Neural cell (in vitro differentiated cells): ENCODE results near the gene KMO. TPM values are rescaled to one million over a fixed set of nuclear protein-coding genes. Genes with fewer than 3 reads are reported as not detected.

Experiments
- H2AFZ ChIP-seq: fragments of 200-600, 300-800 bp; sonication (generic), shearing (Covaris generic); 2 replicates; pipeline ENCODE4 v1.6.0; 2014; ENCODE audit warnings: low read depth, mild to moderate bottlenecking, antibody characterized with exemption, low read length, moderate library complexity
- H3F3A ChIP-seq: fragments of 200-600 bp; shearing (Covaris generic); 2 replicates; pipeline ENCODE4 v1.6.1; 2016; ENCODE audit warnings: mild to moderate bottlenecking, moderate library complexity, mixed read lengths, antibody characterized with exemption, low read length; ENCODE audit not compliant: insufficient read depth, poor library complexity, severe bottlenecking
- H3K27ac ChIP-seq: fragments of 200-600, 300-800 bp; sonication (generic), shearing (Covaris generic); 2 replicates; pipeline ENCODE4 v1.5.1; 2014; ENCODE audit warnings: mild to moderate bottlenecking, low read length, moderate library complexity
- H3K27me3 ChIP-seq: fragments of 300-800, 200-600 bp; sonication (generic), shearing (Covaris generic); 2 replicates; pipeline ENCODE4 v1.6.0; 2014; ENCODE audit warnings: mild to moderate bottlenecking, low read depth, low read length, moderate library complexity; ENCODE audit not compliant: insufficient read depth
- H3K36me3 ChIP-seq: fragments of 300-800, 200-600 bp; sonication (generic), shearing (Covaris generic); 2 replicates; pipeline ENCODE4 v1.5.1; 2014; ENCODE audit warnings: mild to moderate bottlenecking, antibody characterized with exemption, low read length, moderate library complexity; ENCODE audit not compliant: insufficient read depth
- H3K4me2 ChIP-seq: fragments of 300-800, 200-600 bp; sonication (generic), shearing (Covaris generic); 2 replicates; pipeline ENCODE4 v1.6.0; 2014; ENCODE audit warnings: mild to moderate bottlenecking, low read length
- H3K4me3 ChIP-seq: fragments of 300-800, 200-600 bp; sonication (generic), shearing (Covaris generic); 2 replicates; pipeline ENCODE4 v1.5.1; 2014; ENCODE audit warnings: mild to moderate bottlenecking, low read length, moderate library complexity
- H3K79me2 ChIP-seq: fragments of 200-600 bp; shearing (Covaris generic); replicated peaks from 2 replicates; pipeline ENCODE4 v1.6.0; 2014; ENCODE audit warnings: mild to moderate bottlenecking, low read length, moderate library complexity; ENCODE audit not compliant: insufficient read depth
- H3K9ac ChIP-seq: fragments of 300-800, 200-600 bp; sonication (generic), shearing (Covaris generic); 2 replicates; pipeline ENCODE4 v1.6.1; 2016; ENCODE audit warnings: mild to moderate bottlenecking, low read length, mixed read lengths
- H3K9me2 ChIP-seq: fragments of 200-600 bp; shearing (Covaris generic); 2 replicates; pipeline ENCODE4 v1.6.1; 2016; ENCODE audit warnings: mild to moderate bottlenecking, low read length, mixed read lengths; ENCODE audit not compliant: insufficient read depth
- H3K9me3 ChIP-seq: fragments of 200-600, 300-800 bp; sonication (generic), shearing (Covaris generic); 2 replicates; pipeline ENCODE4 v1.6.1; 2016; ENCODE audit warnings: mild to moderate bottlenecking, mixed run types, low read length, moderate library complexity, mixed read lengths
- H4K20me1 ChIP-seq: fragments of 200-600 bp; shearing (Covaris generic); 2 replicates; pipeline ENCODE4 v1.6.1; 2016; ENCODE audit warnings: mild to moderate bottlenecking, mixed run types; ENCODE audit not compliant: insufficient read depth
- EP300 ChIP-seq: fragments of 450-650 bp; conservative IDR thresholded peaks from 2 replicates; pipeline ENCODE4 v1.6.1; 2014; ENCODE audit warnings: antibody characterized with exemption, mild to moderate bottlenecking, moderate library complexity; ENCODE audit not compliant: poor library complexity, severe bottlenecking
- EZH2 ChIP-seq: fragments of 200-600, 300-800 bp; shearing (Covaris generic), sonication (generic); IDR thresholded peaks from 2 replicates; pipeline ENCODE4 v1.6.1; 2014; ENCODE audit warnings: antibody characterized with exemption, low read length, borderline replicate concordance, mild to moderate bottlenecking; ENCODE audit not compliant: insufficient read depth, poor library complexity, severe bottlenecking
- MXI1 ChIP-seq: fragments of 450-650 bp; conservative IDR thresholded peaks from 2 replicates; pipeline ENCODE4 v1.6.1; 2014; ENCODE audit warnings: antibody characterized with exemption, mild to moderate bottlenecking; ENCODE audit not compliant: poor library complexity, severe bottlenecking
- POLR2AphosphoS5 ChIP-seq: IDR thresholded peaks from 2 replicates; pipeline ENCODE4 v1.6.1; 2012
- RAD21 ChIP-seq: fragments of 450-650 bp; conservative IDR thresholded peaks from 2 replicates; pipeline ENCODE4 v1.6.1; 2014; ENCODE audit warnings: antibody characterized with exemption, mild to moderate bottlenecking, moderate library complexity
- SMC3 ChIP-seq: fragments of 450-650 bp; conservative IDR thresholded peaks from 2 replicates; pipeline ENCODE4 v1.6.1; 2014; ENCODE audit warnings: antibody characterized with exemption, mild to moderate bottlenecking, moderate library complexity; ENCODE audit not compliant: poor library complexity
- TAF1 ChIP-seq: IDR thresholded peaks from 2 replicates; pipeline ENCODE4 v1.6.1; 2012; ENCODE audit warnings: low read depth
- polyA plus RNA-seq: library from polyadenylated mRNA; depleted of rRNA; stranded (reverse); fragments of >200 nt; gene quantifications from 2 replicates; pipeline ENCODE4 v1.2.3, GENCODE V29; 2014
- TF ChIP-seq, protein P1 (sequence below): fragments of 450-650 bp; IDR thresholded peaks from 2 replicates; pipeline ENCODE4 v1.5.1; 2014; ENCODE audit warnings: antibody characterized with exemption, mild to moderate bottlenecking, moderate library complexity; ENCODE audit not compliant: poor library complexity, severe bottlenecking
- TF ChIP-seq, protein P2 (sequence below): IDR thresholded peaks from 2 replicates; pipeline ENCODE4 v1.6.1; 2012; ENCODE audit warnings: borderline replicate concordance

Gene KMO
- polyA plus RNA-seq, 1 donor from 2014 or later: 0.72 TPM

DNA sequence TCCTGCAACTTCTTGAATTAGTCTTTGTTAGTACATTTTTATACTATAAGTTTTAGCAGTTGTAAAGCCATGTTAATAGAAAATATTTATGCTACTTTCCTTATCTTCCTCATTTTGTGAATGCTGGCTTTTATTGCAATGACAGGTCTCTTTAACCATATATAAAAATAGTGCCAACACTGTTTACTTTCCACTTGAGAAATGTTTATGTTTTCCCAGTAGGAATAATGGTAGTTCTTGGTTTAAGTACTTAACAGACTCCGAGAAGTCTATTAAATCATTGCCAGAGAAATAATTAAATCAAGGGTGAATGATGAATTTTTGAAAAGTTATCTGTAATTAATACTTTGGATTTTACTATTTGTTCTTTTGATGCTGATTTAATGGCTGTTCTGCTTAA, 98.3 kb downstream of the KMO start:
- H3F3A ChIP-seq: no peaks in the 10 kb centered on the region
- no peak overlapping the region for H3K4me2 ChIP-seq
- no peaks in the 10 kb centered on the region for H3K9me3 ChIP-seq
- H3K36me3 ChIP-seq: peaks cover 12% of the 10 kb centered on the region
- H3K9me2 ChIP-seq: no peaks in the 10 kb centered on the region
- H3K27ac ChIP-seq: no peak overlapping the region
- no peak overlapping the region for H3K4me3 ChIP-seq
- no peaks in the 10 kb centered on the region for H4K20me1 ChIP-seq
- H3K9ac ChIP-seq: no peak overlapping the region
- peaks cover 8% of the 10 kb centered on the region for H3K79me2 ChIP-seq
- no peak for TF ChIP-seq POLR2AphosphoS5
- TF ChIP-seq, protein P1, sequence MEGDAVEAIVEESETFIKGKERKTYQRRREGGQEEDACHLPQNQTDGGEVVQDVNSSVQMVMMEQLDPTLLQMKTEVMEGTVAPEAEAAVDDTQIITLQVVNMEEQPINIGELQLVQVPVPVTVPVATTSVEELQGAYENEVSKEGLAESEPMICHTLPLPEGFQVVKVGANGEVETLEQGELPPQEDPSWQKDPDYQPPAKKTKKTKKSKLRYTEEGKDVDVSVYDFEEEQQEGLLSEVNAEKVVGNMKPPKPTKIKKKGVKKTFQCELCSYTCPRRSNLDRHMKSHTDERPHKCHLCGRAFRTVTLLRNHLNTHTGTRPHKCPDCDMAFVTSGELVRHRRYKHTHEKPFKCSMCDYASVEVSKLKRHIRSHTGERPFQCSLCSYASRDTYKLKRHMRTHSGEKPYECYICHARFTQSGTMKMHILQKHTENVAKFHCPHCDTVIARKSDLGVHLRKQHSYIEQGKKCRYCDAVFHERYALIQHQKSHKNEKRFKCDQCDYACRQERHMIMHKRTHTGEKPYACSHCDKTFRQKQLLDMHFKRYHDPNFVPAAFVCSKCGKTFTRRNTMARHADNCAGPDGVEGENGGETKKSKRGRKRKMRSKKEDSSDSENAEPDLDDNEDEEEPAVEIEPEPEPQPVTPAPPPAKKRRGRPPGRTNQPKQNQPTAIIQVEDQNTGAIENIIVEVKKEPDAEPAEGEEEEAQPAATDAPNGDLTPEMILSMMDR: no peak
- TF ChIP-seq, protein P2, sequence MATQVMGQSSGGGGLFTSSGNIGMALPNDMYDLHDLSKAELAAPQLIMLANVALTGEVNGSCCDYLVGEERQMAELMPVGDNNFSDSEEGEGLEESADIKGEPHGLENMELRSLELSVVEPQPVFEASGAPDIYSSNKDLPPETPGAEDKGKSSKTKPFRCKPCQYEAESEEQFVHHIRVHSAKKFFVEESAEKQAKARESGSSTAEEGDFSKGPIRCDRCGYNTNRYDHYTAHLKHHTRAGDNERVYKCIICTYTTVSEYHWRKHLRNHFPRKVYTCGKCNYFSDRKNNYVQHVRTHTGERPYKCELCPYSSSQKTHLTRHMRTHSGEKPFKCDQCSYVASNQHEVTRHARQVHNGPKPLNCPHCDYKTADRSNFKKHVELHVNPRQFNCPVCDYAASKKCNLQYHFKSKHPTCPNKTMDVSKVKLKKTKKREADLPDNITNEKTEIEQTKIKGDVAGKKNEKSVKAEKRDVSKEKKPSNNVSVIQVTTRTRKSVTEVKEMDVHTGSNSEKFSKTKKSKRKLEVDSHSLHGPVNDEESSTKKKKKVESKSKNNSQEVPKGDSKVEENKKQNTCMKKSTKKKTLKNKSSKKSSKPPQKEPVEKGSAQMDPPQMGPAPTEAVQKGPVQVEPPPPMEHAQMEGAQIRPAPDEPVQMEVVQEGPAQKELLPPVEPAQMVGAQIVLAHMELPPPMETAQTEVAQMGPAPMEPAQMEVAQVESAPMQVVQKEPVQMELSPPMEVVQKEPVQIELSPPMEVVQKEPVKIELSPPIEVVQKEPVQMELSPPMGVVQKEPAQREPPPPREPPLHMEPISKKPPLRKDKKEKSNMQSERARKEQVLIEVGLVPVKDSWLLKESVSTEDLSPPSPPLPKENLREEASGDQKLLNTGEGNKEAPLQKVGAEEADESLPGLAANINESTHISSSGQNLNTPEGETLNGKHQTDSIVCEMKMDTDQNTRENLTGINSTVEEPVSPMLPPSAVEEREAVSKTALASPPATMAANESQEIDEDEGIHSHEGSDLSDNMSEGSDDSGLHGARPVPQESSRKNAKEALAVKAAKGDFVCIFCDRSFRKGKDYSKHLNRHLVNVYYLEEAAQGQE: no peak
- no peak for TF ChIP-seq RAD21
- no peak for TF ChIP-seq EP300
- TF ChIP-seq TAF1: no peak
- no peak for TF ChIP-seq SMC3
- no peak for TF ChIP-seq MXI1
- TF ChIP-seq EZH2: no peak
- H3K27me3 ChIP-seq: no peaks in the 10 kb centered on the region
- H2AFZ ChIP-seq: no peak overlapping the region

DNA sequence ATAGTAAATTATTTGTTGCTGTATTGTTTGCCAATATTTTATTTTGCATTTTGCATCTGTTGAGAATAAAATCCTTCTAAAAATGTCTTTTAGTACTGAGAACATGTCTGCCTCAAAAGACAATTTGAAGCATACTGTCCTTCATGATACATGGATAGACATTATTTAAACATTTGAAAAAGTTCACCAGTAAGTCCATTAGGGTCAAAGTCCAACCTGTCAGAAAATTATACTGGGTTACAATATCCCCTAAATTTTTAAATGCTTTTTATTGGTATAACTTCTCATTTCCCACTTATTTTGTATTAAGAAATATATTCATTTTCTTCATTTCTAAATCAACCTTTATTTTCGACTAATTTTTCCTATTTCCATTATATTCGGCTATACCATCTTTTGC, 98.7 kb downstream of the KMO start:
- H3K9me2 ChIP-seq: no peaks in the 10 kb centered on the region
- H3K4me3 ChIP-seq: no peak overlapping the region
- H4K20me1 ChIP-seq: no peaks in the 10 kb centered on the region
- H3K36me3 ChIP-seq: peaks cover 13% of the 10 kb centered on the region
- no peaks in the 10 kb centered on the region for H3F3A ChIP-seq
- H3K9ac ChIP-seq: no peak overlapping the region
- no peak overlapping the region for H3K4me2 ChIP-seq
- H3K27ac ChIP-seq: no peak overlapping the region
- TF ChIP-seq POLR2AphosphoS5 (no peak), MXI1 (no peak), TAF1 (no peak), SMC3 (no peak), EP300 (no peak), EZH2 (no peak), RAD21 (no peak)
- TF ChIP-seq, protein P2: no peak
- TF ChIP-seq, protein P1: no peak
- no peaks in the 10 kb centered on the region for H3K9me3 ChIP-seq
- peaks cover 8% of the 10 kb centered on the region for H3K79me2 ChIP-seq
- no peak overlapping the region for H2AFZ ChIP-seq
- no peaks in the 10 kb centered on the region for H3K27me3 ChIP-seq
